Colonic mucosa (tissue), 4 donors: ENCODE data around the gene AGBL1. TPM values are rescaled to one million over a fixed set of nuclear protein-coding genes. Genes with fewer than 3 reads are reported as not detected.

Source experiments
- DNase-seq: peaks from one replicate; pipeline ENCODE4 v3.0.0-alpha.2; 2020
- H3K27ac ChIP-seq: fragments of 200-600 bp; one replicate; pipeline ENCODE4 v1.8.0; 2021
- H3K27me3 ChIP-seq: fragments of 200-600 bp; one replicate; pipeline ENCODE4 v1.8.0; 2021
- H3K36me3 ChIP-seq: fragments of 200-600 bp; one replicate; pipeline ENCODE4 v1.8.0; 2021
- H3K4me1 ChIP-seq: fragments of 200-600 bp; one replicate; pipeline ENCODE4 v1.8.0; 2021; ENCODE audit warnings: mild to moderate bottlenecking
- H3K4me3 ChIP-seq: fragments of 200-600 bp; one replicate; pipeline ENCODE4 v1.8.0; 2021
- H3K9ac ChIP-seq, 2 donors: one replicate each; pipeline ENCODE4 v1.7.0; 2013; ENCODE audit warnings: control low read depth in 2 of 2, low read depth in 2 of 2, low read length in 2 of 2
- H3K9me3 ChIP-seq: fragments of 200-600 bp; one replicate; pipeline ENCODE4 v1.8.0; 2021
- CTCF ChIP-seq: fragments of 200-600 bp; IDR thresholded peaks from one replicate; pipeline ENCODE4 v1.8.0; 2022; ENCODE audit warnings: antibody characterized with exemption, mild to moderate bottlenecking
- intact Hi-C: fragments of 100-400 bp; cut with DNase I; formaldehyde crosslinking; loops from one replicate; pipeline ENCODE4 v1.14.1; 2022
- total RNA-seq, 2 donors: library from RNA; stranded (reverse); fragmentation: NEBNext Ultra II Directional in 1 of 2; extraction: Animal tissue kit (Norgen Biotek cat#: 25700) in 1 of 2; gene quantifications; one replicate each; pipeline ENCODE4 v1.2.1, GENCODE V29; 2021
- donor health status: healthy.
- donor health status: DM: no; HTN: no; CAD: no.
- donor health status: DM: no; HTN: no; CAD: no.

Gene AGBL1
- total RNA-seq, 2 donors from 2014 or later = 0.10 to 0.24 TPM

DNA sequence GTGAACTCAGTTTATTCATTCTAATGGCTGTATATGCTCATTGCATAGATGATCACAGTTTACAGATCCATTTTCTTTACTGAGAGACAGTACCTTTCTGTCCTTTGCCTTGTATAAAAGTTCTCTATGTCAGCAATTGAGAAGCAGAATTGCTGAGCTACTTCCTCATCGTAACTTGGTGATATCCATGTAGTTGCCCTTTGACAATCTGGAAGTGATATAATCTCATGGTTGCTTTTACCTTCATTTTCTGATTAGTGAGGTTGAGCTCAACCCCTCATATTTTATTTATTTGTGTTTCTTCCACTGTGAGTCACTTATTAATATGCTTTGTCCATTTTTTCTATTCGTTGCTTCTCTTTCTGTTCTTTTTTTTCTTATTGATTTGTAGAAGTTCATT, 696.5 kb downstream of the AGBL1 start:
- intact Hi-C loops = no loop called here

DNA sequence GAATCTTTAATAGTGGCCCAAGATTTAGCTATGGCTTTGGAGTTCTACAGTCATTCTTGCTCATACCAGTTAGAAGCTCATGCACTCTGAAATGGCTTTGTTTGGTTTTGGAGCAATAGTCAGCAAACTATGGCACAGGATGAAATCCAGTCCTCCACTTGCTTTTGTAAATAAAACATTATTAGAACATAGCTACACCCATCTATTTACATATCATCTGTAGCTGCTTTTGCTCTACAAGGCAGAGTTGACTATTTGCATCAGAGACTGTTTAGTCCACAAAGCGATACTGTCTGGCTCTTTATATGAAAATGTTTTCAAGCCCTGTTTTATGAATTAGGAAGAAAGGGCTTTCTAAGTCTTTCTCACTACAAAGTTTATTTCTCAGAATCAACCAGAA, 716.9 kb downstream of the AGBL1 start:
- H3K4me1 ChIP-seq = no peaks in the 10 kb centered on the region
- H3K36me3 ChIP-seq = no peaks in the 10 kb centered on the region
- no peak for TF ChIP-seq CTCF
- no peaks in the 10 kb centered on the region for H3K27me3 ChIP-seq
- H3K9ac ChIP-seq = no peak overlapping the region
- no peak overlapping the region for H3K27ac ChIP-seq
- no peak for DNase-seq
- H3K4me3 ChIP-seq = no peak overlapping the region
- no peaks in the 10 kb centered on the region for H3K9me3 ChIP-seq
- intact Hi-C loops = no loop called here

More for the DNA sequence above, 696.5 kb downstream of the AGBL1 start:
- Histone ChIP-seq H3K9me3 (no peaks in the 10 kb centered on the region), H3K9ac (no peak overlapping the region), H3K4me1 (no peaks in the 10 kb centered on the region), H3K27me3 (no peaks in the 10 kb centered on the region), H3K27ac (no peak overlapping the region), H3K36me3 (no peaks in the 10 kb centered on the region), H3K4me3 (no peak overlapping the region)
- DNase-seq = no peak
- TF ChIP-seq CTCF = no peak

DNA sequence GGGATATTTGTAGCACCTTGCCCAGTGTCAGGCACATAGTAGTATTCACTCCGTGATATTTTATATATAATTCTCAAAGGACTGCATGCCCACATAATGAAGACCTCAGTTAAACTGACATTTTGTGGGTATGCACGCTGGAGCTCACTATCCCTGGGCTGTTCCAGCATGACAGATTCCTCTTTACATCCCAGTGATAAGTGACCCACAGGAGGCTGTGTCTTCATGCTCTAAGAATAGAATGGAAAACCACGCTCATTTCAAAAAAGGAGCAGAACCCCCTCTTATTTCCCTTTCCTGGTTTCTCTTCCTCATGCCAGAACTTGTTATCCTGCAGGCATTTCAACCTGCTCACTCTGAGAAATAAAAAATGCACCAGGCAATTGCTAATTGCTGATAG, 717.5 kb downstream of the AGBL1 start:
- H3K36me3 ChIP-seq = no peaks in the 10 kb centered on the region
- no peaks in the 10 kb centered on the region for H3K4me1 ChIP-seq
- intact Hi-C loops = no loop called here
- no peak overlapping the region for H3K4me3 ChIP-seq
- no peak for TF ChIP-seq CTCF
- H3K9me3 ChIP-seq = no peaks in the 10 kb centered on the region
- H3K27ac ChIP-seq = no peak overlapping the region
- no peak for DNase-seq
- no peaks in the 10 kb centered on the region for H3K27me3 ChIP-seq
- no peak overlapping the region for H3K9ac ChIP-seq

DNA sequence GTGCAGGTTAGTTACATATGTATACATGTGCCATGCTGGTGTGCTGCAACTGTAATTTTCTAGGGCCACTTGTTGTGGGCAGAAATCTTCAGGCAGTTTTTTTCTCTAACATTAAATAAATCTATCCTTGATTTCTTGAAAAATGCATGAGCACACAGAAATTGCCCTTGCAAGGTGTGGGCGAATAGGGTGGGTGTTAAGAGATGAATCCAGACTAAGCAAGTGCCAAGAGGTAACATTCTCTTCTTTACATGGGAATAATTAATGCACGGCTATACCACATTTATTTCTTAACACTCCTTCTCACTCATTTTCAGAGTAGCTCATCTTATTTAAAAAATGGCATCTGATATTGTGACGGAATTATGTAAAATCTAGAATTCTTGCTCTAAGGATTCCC, 719.6 kb downstream of the AGBL1 start:
- Histone ChIP-seq H3K4me1 (no peaks in the 10 kb centered on the region), H3K27me3 (no peaks in the 10 kb centered on the region), H3K9ac (no peak overlapping the region), H3K4me3 (no peak overlapping the region), H3K27ac (no peak overlapping the region), H3K36me3 (no peaks in the 10 kb centered on the region), H3K9me3 (no peaks in the 10 kb centered on the region)
- no peak for TF ChIP-seq CTCF
- intact Hi-C loops = no loop called here
- DNase-seq = no peak

DNA sequence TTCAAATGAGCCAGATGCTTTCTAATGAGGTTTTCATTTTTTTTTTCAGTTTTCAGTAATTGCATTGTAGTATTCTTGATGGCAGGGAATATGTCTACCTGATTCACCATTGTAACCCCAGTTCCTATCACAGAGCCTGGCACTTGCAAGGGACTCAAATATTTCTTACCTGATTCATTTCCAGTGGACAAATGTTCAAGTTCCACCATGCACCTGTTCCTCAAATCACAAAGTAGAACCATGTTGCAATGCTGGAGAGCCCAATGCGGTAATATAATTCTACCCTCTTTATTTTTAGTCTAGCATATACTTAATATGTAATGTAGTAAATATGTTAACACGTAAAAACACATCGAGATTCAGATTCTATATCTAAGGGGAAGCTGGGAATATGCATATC, 722.6 kb downstream of the AGBL1 start:
- TF ChIP-seq CTCF = no peak
- no peaks in the 10 kb centered on the region for H3K9me3 ChIP-seq
- H3K4me3 ChIP-seq = no peak overlapping the region
- no peaks in the 10 kb centered on the region for H3K36me3 ChIP-seq
- H3K27ac ChIP-seq = no peak overlapping the region
- H3K27me3 ChIP-seq = no peaks in the 10 kb centered on the region
- DNase-seq = no peak
- intact Hi-C loops = no loop called here
- H3K4me1 ChIP-seq = no peaks in the 10 kb centered on the region
- no peak overlapping the region for H3K9ac ChIP-seq

DNA sequence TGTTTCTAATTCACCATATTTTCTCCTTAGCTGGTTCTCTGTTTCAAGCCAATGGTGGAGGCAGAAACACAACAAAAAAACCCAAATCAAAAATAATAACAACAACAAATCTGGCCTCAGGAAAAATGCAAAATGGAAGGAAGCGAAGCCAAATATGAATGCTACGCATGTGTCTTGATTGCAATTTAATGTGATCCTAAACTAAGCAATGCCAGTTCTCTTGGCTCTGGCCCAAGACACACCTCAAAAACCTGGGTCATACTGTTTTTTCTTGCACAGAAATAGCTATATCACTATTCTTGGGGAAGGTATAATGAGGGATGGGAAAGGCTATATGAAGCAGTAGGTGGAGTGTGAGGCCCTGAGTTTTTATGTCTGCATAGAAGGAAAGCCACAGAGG, 724.7 kb downstream of the AGBL1 start:
- Histone ChIP-seq H3K4me3 (no peak overlapping the region), H3K27me3 (no peaks in the 10 kb centered on the region)
- intact Hi-C loops = no loop called here

More for the DNA sequence above, 724.7 kb downstream of the AGBL1 start:
- Histone ChIP-seq H3K27ac (no peak overlapping the region), H3K36me3 (no peaks in the 10 kb centered on the region), H3K9ac (no peak overlapping the region), H3K9me3 (no peaks in the 10 kb centered on the region), H3K4me1 (no peaks in the 10 kb centered on the region)
- no peak for DNase-seq
- TF ChIP-seq CTCF = no peak
